GM21786 (cell line): ENCODE data around the gene SCG3.
A peak's percentile ranks its signal among the peaks of the same experiment; 100 is the strongest.

ENCODE experiments used
- ATAC-seq: cut with Tn5 transposase; IDR thresholded peaks from one replicate; pipeline ENCODE4 v1.9.1; 2021; ENCODE audit not compliant: unreplicated experiment

SCG3 gene

DNA sequence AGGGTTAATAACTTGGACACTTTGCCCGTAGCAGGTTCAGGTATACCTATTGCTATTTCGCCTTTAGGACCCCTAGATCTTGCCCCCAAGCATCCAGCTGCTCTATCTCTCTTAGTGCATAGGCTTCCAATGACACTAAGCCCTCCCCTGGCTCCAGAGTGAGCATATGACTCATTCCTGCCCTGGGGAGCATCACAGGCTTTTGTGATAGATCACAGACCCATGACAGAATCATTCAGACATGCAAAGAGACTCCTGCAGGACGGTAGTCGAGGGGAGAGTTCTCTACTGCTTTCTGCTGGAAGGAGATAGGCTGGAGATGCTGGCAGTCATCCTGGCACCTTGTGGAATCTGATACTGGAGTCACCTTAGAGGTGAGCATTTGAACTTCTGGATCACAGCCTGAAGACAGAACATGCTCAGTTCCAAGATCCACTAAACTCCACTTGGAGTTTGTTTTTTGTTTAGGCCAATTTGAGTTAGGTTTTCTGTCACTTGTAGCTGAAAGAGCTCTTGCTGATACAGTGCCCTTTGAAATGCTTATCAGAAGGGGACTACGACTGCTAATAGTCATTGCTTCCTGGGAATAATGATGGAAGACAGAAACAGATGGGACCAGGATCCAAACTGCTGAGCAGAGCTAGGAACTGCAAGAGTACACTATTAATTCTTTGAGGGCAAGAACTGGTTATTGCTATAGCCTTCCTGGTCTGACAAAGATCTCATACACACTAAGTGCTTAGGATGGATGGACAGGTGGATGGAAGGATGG is 45.2 kb downstream of the SCG3 start:
- ATAC-seq = peak; percentile 89

DNA sequence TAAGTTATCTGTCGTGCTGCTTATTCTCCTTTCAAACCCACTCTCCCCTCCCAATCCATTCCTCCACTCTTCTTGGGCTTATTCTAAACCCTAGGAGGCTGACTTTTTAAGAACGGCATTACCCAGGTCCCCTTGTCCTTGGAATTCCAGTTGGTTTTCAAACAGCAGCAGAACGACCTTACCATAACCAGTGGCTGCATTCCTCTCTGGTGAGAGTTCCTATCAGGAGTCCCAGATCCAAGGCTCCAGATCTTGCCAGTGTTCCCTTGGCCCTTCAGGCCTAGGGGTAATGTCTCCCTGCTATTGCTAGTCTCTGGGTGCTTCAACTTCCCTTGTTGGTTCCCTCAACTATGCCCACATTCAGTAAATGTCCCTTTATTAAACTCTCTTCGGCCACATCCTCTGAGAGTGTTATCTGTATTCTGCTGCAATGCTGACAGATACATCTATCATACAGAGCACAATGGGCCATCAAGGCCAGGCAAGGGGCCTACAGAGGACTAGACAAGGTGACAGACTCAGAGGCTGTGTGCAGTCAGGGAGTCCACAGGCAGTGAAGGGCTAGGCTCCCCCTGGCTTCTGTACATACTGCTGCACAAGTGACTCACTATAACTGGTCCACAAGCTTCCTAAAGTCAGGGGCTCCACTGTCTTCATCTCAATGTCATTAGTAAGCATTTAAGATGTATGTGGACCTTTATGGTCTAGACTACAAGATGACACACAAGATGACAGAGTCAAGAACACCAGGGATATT is 46.0 kb downstream of the SCG3 start:
- ATAC-seq = peak; percentile 29

DNA sequence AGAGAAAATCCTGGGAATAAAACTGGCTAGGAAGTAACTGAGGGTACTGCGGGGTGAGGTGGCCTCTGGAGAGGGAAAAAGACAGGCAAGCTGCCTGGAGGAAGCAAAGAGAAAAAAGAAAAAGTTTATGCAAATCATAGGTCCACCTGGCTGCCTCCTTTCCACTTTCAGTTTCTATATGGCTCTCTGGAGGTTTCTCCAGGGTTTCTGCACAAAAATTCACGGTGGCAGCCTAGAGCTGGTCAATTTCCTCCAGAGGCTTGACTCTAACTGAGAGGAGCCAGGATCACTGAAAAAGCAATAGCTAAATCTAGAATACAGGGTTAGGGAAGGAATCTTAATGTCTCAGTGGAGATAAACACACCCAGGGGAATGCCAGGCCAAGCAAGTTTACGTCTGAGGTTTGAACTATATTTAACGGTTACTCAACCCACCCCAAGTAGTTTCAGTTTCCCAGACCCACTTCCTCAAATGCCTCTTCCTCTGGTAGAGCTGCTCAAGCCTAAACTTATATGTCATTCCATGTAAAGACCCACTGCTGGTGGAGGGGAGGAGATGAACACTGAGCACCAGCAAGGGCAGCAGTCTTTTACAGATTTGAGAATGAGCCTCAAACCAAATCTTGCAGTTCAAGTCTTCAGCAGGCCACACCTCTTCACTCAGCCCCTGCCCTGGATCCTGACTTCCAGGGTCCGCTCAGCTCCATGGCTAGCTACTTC is 50.4 kb downstream of the SCG3 start:
- peak; percentile 43 for ATAC-seq

DNA sequence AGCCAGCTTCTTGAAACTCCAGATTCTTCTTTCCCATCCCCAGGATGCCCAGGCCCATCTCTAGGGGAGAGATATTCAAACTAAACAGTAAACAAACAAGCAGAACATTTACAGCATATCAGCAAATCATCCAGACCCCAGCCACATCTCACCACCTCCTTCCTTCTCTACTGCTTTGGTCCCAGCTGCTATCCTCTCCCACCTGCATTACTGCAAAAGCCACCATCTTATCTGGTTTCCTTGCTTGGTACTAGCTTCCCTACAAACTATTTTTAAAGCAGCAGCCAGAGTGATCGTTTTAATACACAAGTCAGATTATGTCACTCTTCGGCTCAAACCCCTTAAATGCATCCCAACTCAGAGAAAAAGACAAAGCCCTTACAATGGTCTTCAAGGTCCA is 51.3 kb downstream of the SCG3 start:
- no peak for ATAC-seq

DNA sequence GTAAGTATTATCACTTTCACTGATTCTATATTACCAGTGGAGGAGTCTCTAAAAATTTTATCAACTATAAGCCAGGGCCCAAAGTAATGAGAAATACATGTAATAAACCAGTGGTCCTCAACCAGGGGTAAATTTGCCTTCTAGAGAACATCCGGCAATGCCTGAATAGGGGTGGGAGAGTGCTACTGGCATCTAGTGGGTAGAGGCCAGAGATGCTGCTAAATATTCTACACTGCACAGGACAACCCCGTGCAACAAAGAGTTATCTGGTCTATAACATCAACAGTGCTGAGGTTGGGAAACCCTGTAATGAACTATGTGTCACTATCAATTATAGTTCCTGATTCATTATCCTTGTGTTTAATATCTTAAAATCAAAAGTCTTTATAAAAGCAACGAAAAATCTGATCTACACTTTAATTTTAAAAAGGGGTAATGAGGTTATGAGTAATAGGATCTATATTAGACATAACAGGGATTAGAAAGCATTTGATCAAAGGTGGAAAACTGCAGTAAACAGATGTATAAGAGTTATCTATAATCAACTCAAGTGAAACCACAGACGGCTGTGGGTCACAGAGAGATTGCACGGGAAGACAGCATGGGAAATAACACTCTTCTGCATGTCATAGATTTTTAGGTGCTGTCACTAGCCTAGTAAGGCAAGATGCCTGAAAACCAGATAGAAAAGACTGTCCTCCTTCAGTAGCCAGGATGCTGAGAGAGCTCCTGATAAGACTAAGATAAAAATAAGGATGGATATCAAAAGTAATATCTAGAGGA is 54.1 kb downstream of the SCG3 start:
- ATAC-seq = peak; percentile 14

DNA sequence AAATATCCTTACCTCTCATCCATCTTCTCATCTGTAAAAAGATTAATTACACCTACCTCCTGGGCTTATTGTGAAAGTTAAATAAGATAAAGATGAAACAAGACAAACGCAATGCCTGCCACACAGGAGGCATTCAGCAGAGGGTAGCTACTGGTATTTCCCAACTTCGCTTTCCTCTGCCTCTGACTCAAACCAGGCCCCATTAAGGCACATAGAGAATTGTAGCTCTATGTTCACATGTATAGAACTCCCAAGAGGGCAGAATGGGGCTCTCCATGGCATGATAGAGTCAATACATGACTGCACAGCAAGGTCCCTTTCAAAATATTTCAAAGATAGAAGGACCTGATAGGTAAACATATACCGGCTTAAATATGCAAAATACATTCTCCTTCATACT is 54.8 kb downstream of the SCG3 start:
- ATAC-seq = peak; percentile 32

DNA sequence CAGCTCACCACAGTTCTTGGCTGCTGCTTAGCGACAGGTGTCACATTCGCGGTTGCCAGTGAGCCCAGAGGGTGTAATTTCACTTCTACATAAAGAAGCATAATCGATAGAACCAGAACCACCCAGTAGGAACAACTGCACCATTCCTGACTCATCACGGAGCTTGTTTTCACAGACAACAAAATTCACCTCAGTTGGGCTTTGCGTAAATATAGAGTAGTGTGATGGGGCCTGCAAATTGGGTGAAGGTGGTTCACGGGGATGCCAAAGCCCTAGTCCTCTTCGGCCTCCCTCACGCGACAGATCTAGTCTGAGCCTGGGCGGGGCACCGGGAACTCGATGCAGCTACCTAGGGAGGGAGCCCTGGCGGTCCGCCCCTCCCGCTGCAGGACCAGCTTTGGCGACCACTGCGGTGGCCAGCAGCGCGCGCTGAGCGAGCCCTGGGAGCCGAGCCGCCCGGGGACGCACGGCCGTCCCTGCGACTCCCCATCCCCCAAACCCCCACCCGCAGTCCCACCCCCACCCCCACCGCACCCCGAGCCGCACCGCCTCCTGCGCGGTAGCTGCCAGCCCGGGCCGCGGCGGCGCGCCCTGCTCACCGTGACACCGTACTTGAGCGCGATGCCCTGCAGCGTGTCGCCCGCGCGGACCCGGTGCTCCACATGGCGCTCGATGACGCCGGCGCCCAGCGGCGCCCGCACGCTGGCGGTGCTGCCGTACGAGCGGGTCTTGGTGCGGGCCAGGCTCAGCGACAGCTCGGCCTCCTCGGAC is 55.6 kb downstream of the SCG3 start:
- peak; percentile 28 for ATAC-seq

DNA sequence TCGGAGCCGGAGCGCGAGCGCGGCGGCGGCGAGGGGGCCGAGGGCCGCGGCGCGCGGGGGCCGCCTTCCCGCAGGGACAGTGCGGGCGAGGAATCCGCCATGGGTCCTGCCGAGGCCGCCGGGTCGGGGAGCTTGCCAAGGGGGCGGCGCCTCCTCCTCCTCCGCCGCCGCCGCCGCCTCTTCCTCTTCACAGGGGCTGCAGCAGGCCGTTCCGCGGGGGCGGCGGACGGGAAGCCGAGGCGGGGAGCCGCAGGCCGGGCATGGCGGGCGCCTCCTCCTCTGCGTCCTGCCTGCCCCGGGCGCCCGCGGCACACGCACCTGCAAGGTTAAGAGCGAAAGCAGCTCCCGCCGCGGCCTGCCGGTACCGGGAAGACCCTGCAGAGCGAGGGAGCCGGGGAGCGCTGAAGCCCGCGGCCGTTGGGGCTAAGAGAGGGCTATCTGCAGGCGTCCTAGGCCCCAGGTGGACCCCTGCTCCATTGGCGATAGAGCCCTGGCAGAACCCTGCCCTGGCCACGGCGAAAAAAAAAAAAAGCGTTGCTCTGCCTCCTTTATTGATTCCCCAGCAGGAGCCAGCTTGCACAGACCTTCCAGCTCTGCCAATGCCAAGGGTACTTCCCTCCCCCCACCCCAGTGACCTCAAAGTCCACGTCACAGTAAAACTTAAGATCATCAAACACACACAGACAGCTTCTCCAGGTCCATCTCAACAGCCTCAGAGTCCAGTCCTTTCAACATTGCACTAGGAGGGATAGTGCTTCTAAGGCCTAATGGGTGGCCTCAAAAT is 56.4 kb downstream of the SCG3 start, which contains the start of gene LYSMD2:
LYSMD2 (minus strand) TSS at position 134 of the 784 bp plus-strand sequence; CDS start at position 101, 33 bp downstream.
- peak; percentile 31 for ATAC-seq

DNA sequence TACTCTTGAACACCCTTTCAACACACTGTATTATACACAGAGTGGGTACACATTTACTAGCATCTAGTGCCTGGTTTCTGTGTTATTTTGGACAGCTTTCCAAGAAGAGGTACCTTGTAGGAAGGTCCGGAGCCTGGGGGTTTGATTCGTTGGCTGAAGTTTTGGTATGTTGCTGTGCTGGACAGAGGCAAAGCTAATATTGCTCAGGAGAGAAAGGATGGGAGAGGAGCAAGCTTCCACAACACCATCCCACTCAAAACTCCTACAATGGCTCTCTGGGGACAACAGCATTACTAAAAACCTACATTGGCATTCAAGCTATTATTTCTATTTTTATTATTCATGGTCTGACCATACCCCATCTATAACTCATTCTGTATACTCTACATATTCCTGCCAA is 57.2 kb downstream of the SCG3 start:
- ATAC-seq = no peak

DNA sequence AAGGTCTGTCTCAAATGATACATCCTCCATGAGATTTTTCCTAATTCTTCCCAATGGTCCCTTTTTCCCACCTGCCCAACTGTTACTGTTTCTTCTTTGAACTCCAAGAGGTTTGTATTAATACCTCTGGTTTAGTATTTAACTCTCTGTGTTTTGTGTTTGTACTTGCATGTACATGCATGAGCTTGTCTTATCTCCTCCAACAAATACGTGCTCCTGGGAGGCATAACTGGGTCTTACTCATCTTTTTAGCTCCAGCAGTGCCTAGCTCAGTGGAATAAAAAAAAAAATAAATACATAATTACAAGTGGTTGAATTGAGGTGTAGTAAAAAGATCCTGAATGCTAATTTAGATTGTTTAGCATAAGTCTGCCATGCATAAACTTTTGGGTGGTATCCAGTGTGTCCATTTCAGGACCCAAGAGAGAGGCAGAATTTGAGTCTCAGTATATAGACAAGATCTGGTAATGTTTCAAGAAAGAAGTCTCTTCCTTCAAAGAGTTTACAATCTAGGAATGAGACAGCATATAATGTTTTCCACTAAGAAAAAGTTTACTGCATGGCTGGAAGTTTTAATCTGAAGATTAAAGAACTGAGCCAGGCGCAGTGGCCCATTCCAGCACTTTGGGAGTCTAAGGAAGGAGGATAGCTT is 57.9 kb downstream of the SCG3 start:
- no peak for ATAC-seq

DNA sequence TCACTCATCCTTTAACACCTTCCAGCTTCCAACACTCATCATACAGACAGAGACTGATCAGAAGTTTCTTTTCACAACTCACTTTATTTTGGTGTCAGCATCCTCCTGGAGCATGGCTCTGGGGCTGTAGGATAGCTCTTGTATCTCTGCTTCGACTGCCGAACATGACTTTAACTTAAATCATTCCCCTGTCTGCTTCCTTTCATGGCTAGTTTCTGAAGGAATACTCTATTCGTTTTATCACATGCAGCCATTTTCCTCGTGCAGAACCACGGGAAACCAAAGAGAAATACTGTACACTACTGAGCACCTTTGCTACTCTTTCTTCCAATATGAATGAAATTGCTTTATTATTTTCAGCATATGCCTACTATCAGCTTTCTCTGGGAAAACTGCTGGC is 68.0 kb downstream of the SCG3 start:
- ATAC-seq = no peak

DNA sequence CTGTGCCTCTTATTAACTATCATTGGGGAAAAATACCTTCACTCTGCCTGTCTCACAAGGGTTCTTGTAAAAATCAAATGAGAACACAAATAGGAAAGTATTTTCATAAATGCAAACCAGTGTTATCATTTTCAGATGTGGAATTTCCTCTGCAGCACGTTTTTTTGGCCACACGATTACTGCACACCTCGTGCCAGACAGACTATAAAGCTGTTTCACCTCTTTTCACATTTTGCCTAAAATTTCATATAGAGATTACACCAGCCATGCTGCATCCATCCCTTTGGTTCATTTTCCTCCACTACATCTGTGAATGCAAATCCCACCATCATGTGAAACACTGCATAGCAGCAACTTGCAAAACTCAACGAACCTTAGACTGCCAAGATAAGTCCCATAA is 68.9 kb downstream of the SCG3 start:
- ATAC-seq = no peak

DNA sequence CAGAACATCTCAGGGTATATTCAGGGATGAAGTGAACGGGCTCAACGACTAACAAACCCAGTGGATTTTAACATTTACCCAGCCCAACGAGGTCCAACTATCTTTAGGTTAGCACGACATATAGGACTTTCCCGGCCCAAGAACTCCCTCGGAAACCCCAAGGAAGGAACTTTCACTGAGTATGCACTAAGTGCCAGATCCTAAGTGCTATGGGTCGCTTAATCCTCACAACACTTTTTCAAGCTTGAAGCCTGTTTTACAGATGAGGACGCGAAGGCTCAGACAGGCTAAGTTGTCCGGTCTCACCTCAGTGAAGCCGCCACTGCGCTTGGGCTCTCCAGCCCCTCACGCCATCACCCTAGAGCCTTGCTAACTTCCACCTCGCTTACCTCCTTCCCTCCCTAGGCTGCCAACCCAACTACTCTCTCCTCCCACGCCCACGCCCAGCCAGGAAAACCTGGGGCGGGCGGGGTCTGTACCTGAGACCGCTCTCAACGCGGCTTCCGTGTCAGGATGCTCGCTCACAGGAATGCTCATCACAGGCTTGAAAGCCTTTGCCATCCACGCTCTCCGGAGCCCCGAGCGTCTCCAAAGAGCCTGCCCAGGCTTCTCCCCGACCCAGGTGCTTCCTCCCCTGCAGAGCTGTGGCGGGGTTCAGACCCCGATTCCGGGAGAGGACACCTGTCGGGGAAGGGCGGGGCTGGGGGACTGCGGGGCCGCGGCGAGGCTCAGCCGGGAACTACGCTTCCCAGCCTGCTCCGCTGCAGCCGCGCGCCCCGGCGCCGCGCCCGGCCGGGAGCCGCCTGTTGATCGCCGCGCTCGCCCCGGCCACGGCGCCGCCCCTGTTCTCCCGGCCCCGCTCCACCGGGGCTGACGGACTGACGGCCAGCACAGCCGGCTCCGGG is 69.7 kb downstream of the SCG3 start, which contains the start of gene TMOD2:
TMOD2 (plus strand) TSS at position 806 of the 905 bp plus-strand sequence. CDS start 14,845 bp downstream, outside the sequence.
- ATAC-seq = peak; percentile 64

DNA sequence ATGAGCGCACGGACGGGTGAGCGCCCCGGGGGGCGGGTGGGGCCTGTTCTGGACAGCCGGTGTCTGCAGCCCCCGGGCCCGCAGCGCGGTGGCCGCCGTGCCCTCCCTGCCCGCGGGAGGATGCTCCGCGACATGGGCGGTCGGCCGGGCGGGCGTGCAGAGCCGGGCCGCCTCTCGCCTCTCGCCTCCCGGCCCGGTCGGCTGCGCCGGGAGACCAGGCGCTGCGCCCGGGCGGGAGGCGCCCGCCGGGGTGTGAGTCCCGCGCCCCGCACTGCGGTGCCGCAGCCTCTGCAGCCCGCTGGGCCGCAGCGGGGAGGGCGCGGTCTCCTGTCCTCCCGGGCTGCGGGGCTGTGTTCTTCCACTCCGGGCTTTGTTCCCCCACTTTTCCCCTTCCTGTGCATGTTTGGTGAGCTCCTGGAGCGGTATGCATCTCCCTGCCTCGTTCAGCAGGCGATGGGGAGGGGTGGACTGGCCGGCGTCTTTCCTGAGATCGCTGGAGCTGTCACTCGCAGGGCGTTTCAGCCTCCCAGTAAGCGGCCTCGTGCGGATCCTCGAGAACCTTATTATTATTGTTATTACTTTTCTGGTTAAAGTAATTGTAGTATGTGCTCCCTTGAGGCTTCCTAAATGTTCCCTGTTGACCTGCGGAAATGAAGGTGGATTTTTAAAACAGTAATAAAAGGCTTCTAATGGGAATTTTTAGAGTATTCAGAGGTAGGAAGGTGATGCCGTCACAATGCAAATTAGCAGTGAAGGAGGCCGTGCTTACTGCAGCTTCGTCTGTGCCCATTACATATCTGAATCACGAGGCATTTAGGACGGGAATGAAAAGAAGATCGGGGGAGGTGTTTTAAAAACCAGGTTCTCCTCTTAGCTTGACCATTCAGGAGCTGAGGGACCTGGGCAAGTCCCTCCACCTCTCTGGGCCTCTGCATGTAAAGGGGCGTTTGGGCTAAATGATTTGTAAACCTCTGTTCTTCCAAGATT is 70.7 kb downstream of the SCG3 start:
- ATAC-seq = peak; percentile 39

DNA sequence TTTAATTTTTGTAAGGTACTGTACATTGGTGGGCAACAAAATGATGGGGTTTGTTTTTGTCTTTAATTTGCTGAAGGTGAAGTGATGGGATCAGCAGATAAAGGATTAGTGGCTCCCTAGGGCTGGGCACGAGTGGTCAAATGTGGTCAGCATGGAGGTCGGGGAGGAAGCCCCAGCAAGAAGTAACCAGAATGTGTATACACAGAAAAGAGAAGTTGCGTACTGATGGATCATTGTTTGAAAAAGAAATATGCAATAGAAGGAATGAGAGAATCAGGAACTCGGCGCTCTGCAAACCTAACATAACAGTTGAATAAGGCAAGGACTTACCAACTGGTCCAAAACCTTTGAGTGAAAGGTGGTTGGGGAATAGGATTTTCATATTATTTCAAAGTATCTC is 71.6 kb downstream of the SCG3 start:
- no peak for ATAC-seq

DNA sequence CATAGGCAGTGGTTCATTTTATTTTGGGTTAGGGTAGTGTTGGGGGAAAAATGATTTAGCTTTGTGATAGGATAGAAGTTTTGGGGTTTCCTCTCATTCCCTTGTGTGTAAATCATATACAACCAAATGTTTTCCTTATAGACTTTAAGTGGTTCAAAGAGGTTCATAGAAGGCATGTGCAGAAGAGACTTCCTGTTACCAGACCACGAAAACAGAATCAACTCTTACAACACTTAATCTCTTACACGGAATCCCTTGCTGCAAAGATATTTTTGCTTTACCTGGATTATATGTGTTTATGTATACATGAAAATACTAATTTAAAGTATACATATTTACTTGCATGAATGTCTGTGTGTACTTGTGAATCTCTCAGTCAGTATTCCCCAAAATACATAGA is 73.0 kb downstream of the SCG3 start:
- ATAC-seq = no peak
